AG09309 (cell line): Measurements from ENCODE around the gene SYCP3.

ENCODE experiments used
- DNase-seq: peaks from one replicate; pipeline ENCODE4 v3.0.0-alpha.2; 2010; ENCODE audit warnings: low read depth
- H3K4me3 ChIP-seq: 2 replicates; pipeline ENCODE4 v1.5.1; 2011; ENCODE audit warnings: mild to moderate bottlenecking, low read depth, low read length, moderate library complexity; ENCODE audit not compliant: control insufficient read depth
- CTCF ChIP-seq: IDR thresholded peaks from 2 replicates; pipeline ENCODE4 v1.5.1; 2011; ENCODE audit warnings: mild to moderate bottlenecking, low read depth, low read length, inconsistent platforms; ENCODE audit not compliant: insufficient read depth, control insufficient read depth; ENCODE audit errors: missing control alignments

The SYCP3 gene

GRCh38 chr12:101748907-101749306 lies 9.6 kb upstream of the SYCP3 start:
- no peak for TF ChIP-seq CTCF
- H3K4me3 ChIP-seq, result no peak overlapping the region
- no peak for DNase-seq

- no peak for DNase-seq
- TF ChIP-seq CTCF, result no peak
- H3K4me3 ChIP-seq, result no peak overlapping the region
These were observed 8.4 kb upstream of the SYCP3 start for GRCh38 chr12:101747697-101748096.

DNA sequence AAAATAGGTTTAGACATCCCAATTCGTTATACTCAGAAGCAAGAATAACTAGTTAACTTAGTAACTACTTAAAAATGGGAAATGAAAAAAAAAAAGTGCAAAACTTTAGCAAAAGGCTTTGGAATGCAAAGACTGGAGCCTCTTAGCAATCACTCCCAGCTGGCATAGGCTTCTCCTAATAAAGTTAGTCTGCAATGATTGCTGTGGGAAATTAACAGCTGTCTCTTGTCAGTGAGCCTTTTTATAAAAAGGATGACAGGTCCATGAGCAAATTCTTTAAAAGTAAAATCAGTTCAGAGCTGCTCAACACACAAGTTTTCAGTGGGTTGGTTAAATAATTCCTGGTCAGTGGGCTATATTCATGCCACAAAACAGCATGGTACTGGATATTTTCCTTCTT lies 7.4 kb upstream of the SYCP3 start:
- H3K4me3 ChIP-seq, result no peak overlapping the region
- DNase-seq, result peak; percentile 14
- no peak for TF ChIP-seq CTCF

- DNase-seq, result no peak
- no peak for TF ChIP-seq CTCF
- H3K4me3 ChIP-seq, result no peak overlapping the region
These were observed 6.9 kb upstream of the SYCP3 start for GRCh38 chr12:101746196-101746595.

DNA sequence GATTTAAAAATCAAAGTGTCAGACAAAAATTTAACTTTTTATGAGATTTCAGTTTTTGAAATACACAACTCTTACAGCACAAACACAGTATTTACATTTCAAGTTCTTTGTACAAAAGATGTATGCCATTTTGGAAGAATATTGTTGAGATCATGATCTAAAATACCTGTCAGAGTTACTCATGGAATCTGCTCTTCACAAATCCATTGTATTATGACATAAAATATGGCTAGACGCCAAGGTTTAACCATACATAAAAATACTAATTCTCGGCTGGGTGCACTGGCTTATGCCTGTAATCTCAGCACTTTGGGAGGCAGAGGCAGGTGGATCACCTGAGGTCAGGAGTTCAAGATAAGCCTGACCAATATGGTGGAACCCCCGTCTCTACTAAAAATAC lies 6.2 kb upstream of the SYCP3 start:
- no peak for DNase-seq
- TF ChIP-seq CTCF, result no peak
- no peak overlapping the region for H3K4me3 ChIP-seq

DNA sequence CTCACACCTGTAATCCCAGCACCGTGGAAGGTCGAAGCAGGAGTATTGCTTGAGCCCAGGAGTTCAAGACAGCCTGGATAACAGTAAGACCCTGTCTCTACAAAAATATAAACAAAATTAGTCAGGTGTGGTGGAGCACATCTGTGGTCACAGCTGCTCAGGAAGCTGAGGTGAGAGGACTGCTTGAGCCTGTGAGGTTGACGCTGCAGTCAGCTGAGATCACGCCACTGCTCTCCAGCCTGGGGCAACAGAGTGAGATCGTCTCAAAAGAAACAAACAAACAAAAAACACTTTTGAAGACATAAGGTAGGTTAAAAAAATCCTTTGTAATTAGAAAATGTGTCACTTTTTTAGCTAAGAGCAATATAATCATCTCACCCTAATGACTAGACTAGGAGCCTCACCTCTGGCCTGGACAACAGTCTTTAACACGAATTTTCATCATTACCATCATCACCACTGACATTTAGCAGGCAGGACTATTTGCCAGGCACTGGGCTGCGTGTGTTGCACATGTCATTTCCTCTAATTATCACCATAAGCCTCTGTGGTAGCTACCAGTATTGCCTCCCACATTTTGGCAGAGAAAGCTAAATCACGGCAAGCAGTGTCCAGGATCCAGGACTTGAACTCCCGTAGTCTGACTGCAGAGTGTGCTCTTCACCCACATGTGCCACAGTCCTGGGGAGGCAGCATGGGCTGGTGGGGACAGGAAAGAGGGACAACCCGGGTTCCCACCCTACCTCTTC lies 4.6 kb upstream of the SYCP3 start:
- H3K4me3 ChIP-seq, result no peak overlapping the region
- no peak for DNase-seq
- no peak for TF ChIP-seq CTCF
